ENCODE data around the gene RP9. TPM values are rescaled to one million over a fixed set of nuclear protein-coding genes. Genes with fewer than 3 reads are reported as not detected.

The RP9 gene
- total and polyA plus RNA-seq, 11 donors = 12.4 to 31.7 (median 18.0) TPM

DNA sequence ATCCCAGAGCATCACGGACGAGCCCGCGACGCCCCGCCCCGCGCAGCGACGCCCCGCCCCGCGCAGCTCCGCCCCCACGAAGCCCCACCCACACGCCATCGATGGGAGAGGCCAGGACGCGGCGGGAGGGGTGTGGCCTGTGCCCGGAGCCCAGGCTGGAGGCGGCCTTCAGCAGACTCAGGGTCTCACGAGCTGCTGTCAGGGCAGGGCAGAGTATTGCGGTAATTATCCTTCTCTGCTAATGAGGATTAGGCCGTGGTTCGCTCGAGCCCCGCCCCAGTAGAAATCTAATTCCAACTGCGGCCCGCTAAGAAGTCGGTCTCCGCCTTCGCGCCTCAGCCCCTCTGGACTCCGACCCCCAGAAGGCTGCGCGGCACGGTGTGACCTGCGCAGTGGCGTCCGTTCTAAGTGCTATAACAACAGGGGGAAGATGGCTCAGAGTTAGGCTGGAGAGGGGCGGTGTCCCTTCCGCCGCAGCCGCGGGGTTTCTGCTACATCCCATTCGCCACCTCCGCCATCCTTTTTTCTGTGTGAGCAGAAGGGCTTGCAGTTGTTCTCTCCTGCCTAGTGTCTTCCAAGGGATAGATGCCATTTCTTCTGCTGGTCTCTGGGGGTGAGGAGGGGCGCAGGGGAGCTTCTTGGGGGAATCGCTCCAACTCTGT is 46.3 kb downstream of the RP9 start:
- Histone ChIP-seq H3K36me3 (no peaks in the 10 kb centered on the region), H3K9me3 (peaks cover 0 to 20% (median 9%) of the 10 kb centered on the region in 12 donors), H3K4me1 (peaks cover 3 to 41% (median 20%) of the 10 kb centered on the region in 12 donors), H3K4me3 (peak overlapping the region; percentile 68 to 95 (median 86)), H3K27ac (peak overlapping the region; percentile 91 to 98 (median 96)), H3K27me3 (no peaks in the 10 kb centered on the region)
- TF ChIP-seq POLR2A (IDR thresholded peaks at IDR 0.05) = peak in 1 of 2 donors; percentile 83
- TF ChIP-seq, protein P1, sequence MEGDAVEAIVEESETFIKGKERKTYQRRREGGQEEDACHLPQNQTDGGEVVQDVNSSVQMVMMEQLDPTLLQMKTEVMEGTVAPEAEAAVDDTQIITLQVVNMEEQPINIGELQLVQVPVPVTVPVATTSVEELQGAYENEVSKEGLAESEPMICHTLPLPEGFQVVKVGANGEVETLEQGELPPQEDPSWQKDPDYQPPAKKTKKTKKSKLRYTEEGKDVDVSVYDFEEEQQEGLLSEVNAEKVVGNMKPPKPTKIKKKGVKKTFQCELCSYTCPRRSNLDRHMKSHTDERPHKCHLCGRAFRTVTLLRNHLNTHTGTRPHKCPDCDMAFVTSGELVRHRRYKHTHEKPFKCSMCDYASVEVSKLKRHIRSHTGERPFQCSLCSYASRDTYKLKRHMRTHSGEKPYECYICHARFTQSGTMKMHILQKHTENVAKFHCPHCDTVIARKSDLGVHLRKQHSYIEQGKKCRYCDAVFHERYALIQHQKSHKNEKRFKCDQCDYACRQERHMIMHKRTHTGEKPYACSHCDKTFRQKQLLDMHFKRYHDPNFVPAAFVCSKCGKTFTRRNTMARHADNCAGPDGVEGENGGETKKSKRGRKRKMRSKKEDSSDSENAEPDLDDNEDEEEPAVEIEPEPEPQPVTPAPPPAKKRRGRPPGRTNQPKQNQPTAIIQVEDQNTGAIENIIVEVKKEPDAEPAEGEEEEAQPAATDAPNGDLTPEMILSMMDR (IDR thresholded peaks at IDR 0.05) = no peak
- DNase-seq (peak; percentile 94 to 97 (median 94)), ATAC-seq (peak; percentile 98 to 100 (median 99))
- intact Hi-C loops (cut with DNase I) = loop anchor here in 6 of 10 donors (2.0 to 5.0 kb wide), 6 partner anchors 39 to 171 kb away; partner anchors contain the start of genes FKBP9 (in 3 of the 6), RP9 (in 3 of the 6), BBS9 (in 2 of the 6) and KBTBD2 (in 1 of the 6)
- 0 to 1% (median 0%) methylated on average over 13 to 50 of the region's 50 CpGs for WGBS, 4 donors

DNA sequence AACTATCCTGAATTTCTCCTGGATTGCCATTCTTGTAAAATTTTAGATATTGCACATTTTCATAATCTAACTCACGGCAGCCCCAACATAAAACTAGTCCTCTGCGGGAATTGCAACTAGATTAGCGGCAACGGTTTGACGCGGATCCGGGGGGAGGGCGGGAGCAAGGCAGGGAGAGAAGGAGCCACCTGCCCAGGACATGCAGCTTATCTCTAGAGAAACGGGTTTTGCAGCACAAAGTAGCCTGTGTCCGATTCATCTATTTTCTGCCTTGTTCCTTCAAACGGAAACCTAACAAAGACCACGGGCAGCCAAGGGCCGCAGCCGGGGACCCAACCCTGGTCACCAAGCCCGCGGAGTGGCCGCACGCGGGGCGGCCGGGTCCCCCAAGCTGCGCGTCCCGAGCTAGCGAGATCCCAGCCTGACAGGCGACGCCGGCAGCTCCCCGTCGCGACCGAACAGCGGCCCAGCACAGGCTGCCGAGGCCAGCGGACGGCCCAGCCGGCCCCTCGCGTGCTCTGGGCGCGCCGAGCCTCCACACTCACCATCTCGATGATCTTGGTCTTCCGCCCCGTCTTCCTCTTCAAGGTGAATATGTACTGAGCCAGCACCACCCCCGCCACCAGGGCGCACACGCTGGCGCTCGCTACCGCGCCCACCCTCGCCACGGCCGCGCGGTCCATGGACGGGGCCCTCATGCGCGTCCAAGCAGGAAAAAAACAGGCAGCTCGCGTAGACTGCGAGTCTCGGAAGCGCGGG is 47.0 kb downstream of the RP9 start, which contains the start of gene NT5C3A:
Gene NT5C3A (minus strand): TSS at position 754 of the 759 bp plus-strand sequence. CDS start 71 bp downstream, at position 683.
- ATAC-seq (peak in 2 of 4 donors; percentile 2 to 56), DNase-seq (peak; percentile 28 to 76 (median 32))
- TF ChIP-seq, protein P1 (IDR thresholded peaks at IDR 0.05) = no peak
- peak; percentile 43 to 65 for TF ChIP-seq POLR2A (IDR thresholded peaks at IDR 0.05)
- peak within 1 kb of the TSS; percentile 91 to 98 (median 96) for H3K27ac ChIP-seq
- H3K36me3 ChIP-seq = no peaks in the 10 kb centered on the region
- H3K9me3 ChIP-seq = peaks cover 0 to 20% (median 9%) of the 10 kb centered on the region in 12 donors
- H3K27me3 ChIP-seq = no peaks in the 10 kb centered on the region
- peaks cover 3 to 41% (median 20%) of the 10 kb centered on the region in 12 donors for H3K4me1 ChIP-seq
- intact Hi-C loops (cut with DNase I) = loop anchor here in 6 of 10 donors (2.0 to 5.0 kb wide), 6 partner anchors 40 to 170 kb away; partner anchors contain the start of genes FKBP9 (in 3 of the 6), RP9 (in 3 of the 6), BBS9 (in 2 of the 6) and KBTBD2 (in 1 of the 6)
- peak within 1 kb of the TSS; percentile 68 to 95 (median 86) for H3K4me3 ChIP-seq
- 0% methylated on average over 48 to 66 of the region's 66 CpGs for WGBS, 4 donors

DNA sequence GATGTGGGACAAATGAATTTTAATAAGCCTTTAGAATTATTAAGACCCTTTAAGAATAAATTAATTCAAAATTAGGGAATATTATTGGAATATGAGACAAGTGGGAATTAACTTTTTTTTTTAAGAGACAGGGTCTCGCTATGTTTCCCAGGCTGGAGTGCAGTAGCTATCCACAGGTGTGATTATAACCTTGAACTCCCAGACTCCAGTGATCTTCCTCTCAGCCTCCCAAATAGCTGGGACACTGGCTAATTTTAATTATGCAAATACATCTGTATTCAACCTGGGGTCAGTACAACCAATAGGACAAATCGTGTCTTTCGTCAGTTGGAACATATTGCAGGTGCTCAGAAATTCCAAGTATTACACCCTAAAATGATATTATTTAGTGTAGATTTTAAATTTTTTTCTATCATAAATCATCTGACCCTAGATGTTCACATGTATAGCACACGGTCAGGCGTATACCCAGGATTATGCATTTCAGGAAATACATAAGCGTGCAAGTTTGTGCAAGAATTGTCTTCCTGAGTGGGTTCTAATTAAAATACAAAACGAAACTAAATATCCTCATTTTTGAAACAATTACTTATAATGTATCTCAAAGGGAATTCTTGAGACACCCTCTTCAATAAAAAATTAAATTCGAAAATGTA is 47.8 kb downstream of the RP9 start:
- intact Hi-C loops (cut with DNase I) = loop anchor here in 6 of 10 donors (5.0 kb wide), 5 partner anchors 41 to 169 kb away; partner anchors contain the start of genes FKBP9 (in 3 of the 6), RP9 (in 3 of the 6), BBS9 (in 1 of the 6) and KBTBD2 (in 1 of the 6)
- H3K27ac ChIP-seq = peak overlapping the region in 5 of 12 donors; percentile 95 to 98 (median 96)

More for the DNA sequence above, 47.8 kb downstream of the RP9 start:
- TF ChIP-seq, protein P1 (IDR thresholded peaks at IDR 0.05) = no peak
- no peak for TF ChIP-seq POLR2A (IDR thresholded peaks at IDR 0.05)
- ATAC-seq = no peak
- Histone ChIP-seq H3K4me3 (peak overlapping the region; percentile 68 to 95 (median 86)), H3K9me3 (peaks cover 0 to 12% (median 6%) of the 10 kb centered on the region in 12 donors), H3K36me3 (no peaks in the 10 kb centered on the region), H3K4me1 (peaks cover 3 to 41% (median 20%) of the 10 kb centered on the region in 12 donors), H3K27me3 (no peaks in the 10 kb centered on the region)
- DNase-seq = no peak
- 29 to 35% (median 31%) methylated on average over 8 of the region's 8 CpGs for WGBS, 4 donors

All from heart left ventricle (tissue), 16 donors.